NCI-H524 (cell line): Measurements from ENCODE around the gene SYNE3.

Source experiments
- DNase-seq, 2 experiments: peaks; one replicate each; lab custom pipeline; 2025; lab: John Stamatoyannopoulos, UW

SYNE3 gene

DNA sequence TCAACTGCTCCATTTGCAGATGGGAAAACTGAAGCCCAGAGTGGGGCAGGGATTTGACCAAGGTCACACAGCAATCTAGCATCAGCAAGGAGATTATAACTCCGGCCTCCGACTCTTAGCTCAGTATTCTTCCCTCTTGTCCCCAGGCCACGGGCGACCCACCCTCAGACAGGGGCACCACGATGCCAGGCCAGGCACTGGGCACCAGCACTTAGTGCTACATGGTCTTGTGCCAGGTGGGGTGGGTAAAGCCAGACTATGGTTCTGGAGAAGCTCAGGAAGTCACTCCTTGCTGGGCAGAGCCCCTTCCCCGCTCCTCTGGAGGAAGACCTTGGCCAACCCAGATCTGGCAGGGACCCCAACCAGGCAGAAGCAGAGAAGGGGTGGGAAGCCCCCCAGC, 41.5 kb downstream of the SYNE3 start:
- DNase-seq: no peak

DNA sequence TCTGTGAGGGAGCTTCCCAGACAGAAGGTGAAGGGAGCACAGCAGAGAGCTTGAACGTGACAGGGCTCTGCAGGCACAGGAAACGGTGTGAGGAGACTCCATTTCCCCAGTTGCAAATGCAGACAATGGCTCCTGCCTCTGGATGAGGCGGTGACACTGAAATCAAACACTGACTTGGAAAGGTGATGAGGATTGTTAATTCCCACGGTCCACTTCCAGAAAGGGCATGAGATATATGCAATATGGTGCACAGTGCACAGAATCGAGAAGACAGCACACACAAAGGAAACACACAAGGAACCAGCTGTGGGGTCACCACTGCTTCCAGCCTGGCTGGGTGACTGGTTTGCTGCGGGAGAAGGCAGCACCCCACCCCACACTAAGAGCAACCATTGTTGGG, 42.0 kb downstream of the SYNE3 start:
- no peak for DNase-seq

GRCh38 chr14:95472819-95473251, 43.6 kb downstream of the SYNE3 start:
- no peak for DNase-seq

GRCh38 chr14:95471476-95471875, 45.0 kb downstream of the SYNE3 start:
- peak in 1 of 2 experiments; percentile 64 for DNase-seq

DNA sequence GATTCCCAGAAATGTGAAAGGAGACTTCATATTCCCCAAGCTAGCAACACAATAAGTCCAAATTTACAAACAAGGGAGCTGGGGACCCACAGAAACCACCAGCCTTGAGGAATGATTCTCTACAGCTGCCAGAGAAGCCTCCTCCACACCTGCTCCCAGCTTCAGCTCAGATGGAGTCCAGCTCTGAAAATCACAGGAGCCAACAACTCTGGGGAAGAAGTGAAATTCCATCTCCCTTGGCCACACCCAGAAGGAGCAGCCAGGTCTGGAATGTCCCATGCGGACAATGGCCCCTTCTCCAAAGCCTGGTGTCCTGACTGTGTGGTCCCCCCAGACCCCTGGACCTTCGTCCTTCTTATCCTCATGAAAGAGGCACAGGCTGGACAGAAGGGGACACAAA, 45.4 kb downstream of the SYNE3 start:
- no peak for DNase-seq

GRCh38 chr14:95469134-95469481, 47.3 kb downstream of the SYNE3 start:
- no peak for DNase-seq

DNA sequence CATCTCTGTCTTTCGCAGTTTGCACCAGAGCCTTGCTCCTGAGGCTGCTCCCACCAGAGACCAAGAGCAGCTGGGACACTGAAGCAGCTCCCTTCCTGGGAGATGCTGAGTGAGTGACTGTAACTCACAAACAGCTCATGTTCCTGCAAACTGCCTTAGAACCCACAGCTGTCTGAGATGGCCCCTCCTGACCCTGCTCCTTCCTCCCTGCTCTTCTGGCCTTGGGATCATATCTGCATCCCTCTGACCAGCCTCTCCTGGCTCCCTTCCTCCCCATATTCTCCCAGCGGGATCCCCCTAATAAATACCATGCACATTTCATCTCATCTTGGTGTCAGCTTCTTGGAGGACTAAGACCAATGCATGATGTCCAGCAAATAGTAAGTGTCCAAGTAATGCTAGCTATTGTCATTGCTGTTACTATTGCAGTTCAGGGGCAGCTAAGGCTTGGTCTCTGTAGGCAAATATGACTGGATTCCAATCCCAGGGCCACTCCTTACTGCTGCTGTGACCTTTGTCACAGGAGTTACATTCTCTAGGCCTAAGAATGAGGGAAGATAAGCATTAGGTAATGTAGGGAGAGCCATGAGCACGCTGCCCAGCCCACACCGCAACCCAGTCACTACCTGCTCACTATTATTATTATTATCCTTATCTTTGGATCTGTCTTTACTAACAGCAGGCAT, 47.9 kb downstream of the SYNE3 start:
- no peak for DNase-seq

GRCh38 chr14:95467657-95468056, 48.8 kb downstream of the SYNE3 start:
- DNase-seq: no peak

GRCh38 chr14:95467232-95467631, 49.2 kb downstream of the SYNE3 start:
- no peak for DNase-seq
